ENCODE data around the gene LPAR3. TPM values are rescaled to one million over a fixed set of nuclear protein-coding genes. Genes with fewer than 3 reads are reported as not detected.

The LPAR3 gene
- total RNA-seq, 1 experiment from 2014 or later, result 0.13 TPM

- ChIA-PET POLR2A (ENCODE audit: low non-redundant PET) (no interaction called here), CTCF (no interaction called here)
- no peak overlapping the region for H3K4me3 ChIP-seq (ENCODE audit: low read depth, low read length, poor library complexity, severe bottlenecking)
- H3K9me3 ChIP-seq (ENCODE audit: low read depth, low read length, poor library complexity, severe bottlenecking), result no peaks in the 10 kb centered on the region
- no peak for DNase-seq (ENCODE audit: low spot score)
- peaks cover 47% of the 10 kb centered on the region for H3K27me3 ChIP-seq (replicated peaks; ENCODE audit: insufficient read depth, low read depth, low read length, poor library complexity)
- intact Hi-C loops (cut with micrococcal nuclease; ENCODE audit: unreplicated experiment), result no loop called here
- H3K27ac ChIP-seq (ENCODE audit: low read depth, low read length, poor library complexity, severe bottlenecking), result no peak overlapping the region
- no peaks in the 10 kb centered on the region for H3K36me3 ChIP-seq (ENCODE audit: insufficient read depth, low read length, poor library complexity, severe bottlenecking)
- TF ChIP-seq EZH2 (IDR thresholded peaks at IDR 0.05; ENCODE audit: borderline replicate concordance, low read depth, low read length, poor library complexity, severe bottlenecking), result no peak
- TF ChIP-seq CTCF (conservative IDR thresholded peaks at IDR 0.05; ENCODE audit: low read depth, low read length), result no peak
- no peaks in the 10 kb centered on the region for H3K4me1 ChIP-seq (ENCODE audit: insufficient read depth, low read length, poor library complexity, severe bottlenecking)
- no TSS peak for BruUV-seq (replicated peaks)
These were observed 2.4 kb downstream of the LPAR3 start for GRCh38 chr1:84890566-84890965.

GRCh38 chr1:84889437-84889836 lies 3.6 kb downstream of the LPAR3 start:
- no peak overlapping the region for H3K27ac ChIP-seq (ENCODE audit: low read depth, low read length, poor library complexity, severe bottlenecking)
- TF ChIP-seq CTCF (conservative IDR thresholded peaks at IDR 0.05; ENCODE audit: low read depth, low read length) (no peak), EZH2 (IDR thresholded peaks at IDR 0.05; ENCODE audit: borderline replicate concordance, low read depth, low read length, poor library complexity, severe bottlenecking) (no peak)
- H3K36me3 ChIP-seq (ENCODE audit: insufficient read depth, low read length, poor library complexity, severe bottlenecking), result no peaks in the 10 kb centered on the region
- H3K27me3 ChIP-seq (replicated peaks; ENCODE audit: insufficient read depth, low read depth, low read length, poor library complexity), result peaks cover 39% of the 10 kb centered on the region
- no peaks in the 10 kb centered on the region for H3K4me1 ChIP-seq (ENCODE audit: insufficient read depth, low read length, poor library complexity, severe bottlenecking)
- DNase-seq (ENCODE audit: low spot score), result no peak
- no peak overlapping the region for H3K4me3 ChIP-seq (ENCODE audit: low read depth, low read length, poor library complexity, severe bottlenecking)
- no TSS peak for BruUV-seq (replicated peaks)
- intact Hi-C loops (cut with micrococcal nuclease; ENCODE audit: unreplicated experiment), result no loop called here
- CTCF ChIA-PET, result no interaction called here
- no peaks in the 10 kb centered on the region for H3K9me3 ChIP-seq (ENCODE audit: low read depth, low read length, poor library complexity, severe bottlenecking)
- POLR2A ChIA-PET (ENCODE audit: low non-redundant PET), result no interaction called here

GRCh38 chr1:84888753-84889152 lies 4.3 kb downstream of the LPAR3 start:
- Histone ChIP-seq H3K4me3 (ENCODE audit: low read depth, low read length, poor library complexity, severe bottlenecking) (no peak overlapping the region), H3K27ac (ENCODE audit: low read depth, low read length, poor library complexity, severe bottlenecking) (no peak overlapping the region), H3K36me3 (ENCODE audit: insufficient read depth, low read length, poor library complexity, severe bottlenecking) (no peaks in the 10 kb centered on the region), H3K4me1 (ENCODE audit: insufficient read depth, low read length, poor library complexity, severe bottlenecking) (no peaks in the 10 kb centered on the region), H3K9me3 (ENCODE audit: low read depth, low read length, poor library complexity, severe bottlenecking) (no peaks in the 10 kb centered on the region), H3K27me3 (replicated peaks; ENCODE audit: insufficient read depth, low read depth, low read length, poor library complexity) (peaks cover 37% of the 10 kb centered on the region)
- POLR2A ChIA-PET (ENCODE audit: low non-redundant PET), result no interaction called here
- BruUV-seq (replicated peaks), result no TSS peak
- DNase-seq (ENCODE audit: low spot score), result no peak
- CTCF ChIA-PET, result no interaction called here
- intact Hi-C loops (cut with micrococcal nuclease; ENCODE audit: unreplicated experiment), result no loop called here
- TF ChIP-seq EZH2 (IDR thresholded peaks at IDR 0.05; ENCODE audit: borderline replicate concordance, low read depth, low read length, poor library complexity, severe bottlenecking), result no peak
- no peak for TF ChIP-seq CTCF (conservative IDR thresholded peaks at IDR 0.05; ENCODE audit: low read depth, low read length)

Data from A673 (cell line).